Neural cell (in vitro differentiated cells): ENCODE results near the gene SLIT3. TPM values are rescaled to one million over a fixed set of nuclear protein-coding genes. Genes with fewer than 3 reads are reported as not detected.

Experiments
- H2AFZ ChIP-seq: fragments of 200-600, 300-800 bp; sonication (generic), shearing (Covaris generic); 2 replicates; pipeline ENCODE4 v1.6.0; 2014; ENCODE audit warnings: low read depth, mild to moderate bottlenecking, antibody characterized with exemption, low read length, moderate library complexity
- H3F3A ChIP-seq: fragments of 200-600 bp; shearing (Covaris generic); 2 replicates; pipeline ENCODE4 v1.6.1; 2016; ENCODE audit warnings: mild to moderate bottlenecking, moderate library complexity, mixed read lengths, antibody characterized with exemption, low read length; ENCODE audit not compliant: insufficient read depth, poor library complexity, severe bottlenecking
- H3K27ac ChIP-seq: fragments of 200-600, 300-800 bp; sonication (generic), shearing (Covaris generic); 2 replicates; pipeline ENCODE4 v1.5.1; 2014; ENCODE audit warnings: mild to moderate bottlenecking, low read length, moderate library complexity
- H3K27me3 ChIP-seq: fragments of 300-800, 200-600 bp; sonication (generic), shearing (Covaris generic); 2 replicates; pipeline ENCODE4 v1.6.0; 2014; ENCODE audit warnings: mild to moderate bottlenecking, low read depth, low read length, moderate library complexity; ENCODE audit not compliant: insufficient read depth
- H3K36me3 ChIP-seq: fragments of 300-800, 200-600 bp; sonication (generic), shearing (Covaris generic); 2 replicates; pipeline ENCODE4 v1.5.1; 2014; ENCODE audit warnings: mild to moderate bottlenecking, antibody characterized with exemption, low read length, moderate library complexity; ENCODE audit not compliant: insufficient read depth
- H3K4me2 ChIP-seq: fragments of 300-800, 200-600 bp; sonication (generic), shearing (Covaris generic); 2 replicates; pipeline ENCODE4 v1.6.0; 2014; ENCODE audit warnings: mild to moderate bottlenecking, low read length
- H3K4me3 ChIP-seq: fragments of 300-800, 200-600 bp; sonication (generic), shearing (Covaris generic); 2 replicates; pipeline ENCODE4 v1.5.1; 2014; ENCODE audit warnings: mild to moderate bottlenecking, low read length, moderate library complexity
- H3K79me2 ChIP-seq: fragments of 200-600 bp; shearing (Covaris generic); replicated peaks from 2 replicates; pipeline ENCODE4 v1.6.0; 2014; ENCODE audit warnings: mild to moderate bottlenecking, low read length, moderate library complexity; ENCODE audit not compliant: insufficient read depth
- H3K9ac ChIP-seq: fragments of 300-800, 200-600 bp; sonication (generic), shearing (Covaris generic); 2 replicates; pipeline ENCODE4 v1.6.1; 2016; ENCODE audit warnings: mild to moderate bottlenecking, low read length, mixed read lengths
- H3K9me2 ChIP-seq: fragments of 200-600 bp; shearing (Covaris generic); 2 replicates; pipeline ENCODE4 v1.6.1; 2016; ENCODE audit warnings: mild to moderate bottlenecking, low read length, mixed read lengths; ENCODE audit not compliant: insufficient read depth
- H3K9me3 ChIP-seq: fragments of 200-600, 300-800 bp; sonication (generic), shearing (Covaris generic); 2 replicates; pipeline ENCODE4 v1.6.1; 2016; ENCODE audit warnings: mild to moderate bottlenecking, mixed run types, low read length, moderate library complexity, mixed read lengths
- H4K20me1 ChIP-seq: fragments of 200-600 bp; shearing (Covaris generic); 2 replicates; pipeline ENCODE4 v1.6.1; 2016; ENCODE audit warnings: mild to moderate bottlenecking, mixed run types; ENCODE audit not compliant: insufficient read depth
- EP300 ChIP-seq: fragments of 450-650 bp; conservative IDR thresholded peaks from 2 replicates; pipeline ENCODE4 v1.6.1; 2014; ENCODE audit warnings: antibody characterized with exemption, mild to moderate bottlenecking, moderate library complexity; ENCODE audit not compliant: poor library complexity, severe bottlenecking
- EZH2 ChIP-seq: fragments of 200-600, 300-800 bp; shearing (Covaris generic), sonication (generic); IDR thresholded peaks from 2 replicates; pipeline ENCODE4 v1.6.1; 2014; ENCODE audit warnings: antibody characterized with exemption, low read length, borderline replicate concordance, mild to moderate bottlenecking; ENCODE audit not compliant: insufficient read depth, poor library complexity, severe bottlenecking
- MXI1 ChIP-seq: fragments of 450-650 bp; conservative IDR thresholded peaks from 2 replicates; pipeline ENCODE4 v1.6.1; 2014; ENCODE audit warnings: antibody characterized with exemption, mild to moderate bottlenecking; ENCODE audit not compliant: poor library complexity, severe bottlenecking
- POLR2AphosphoS5 ChIP-seq: IDR thresholded peaks from 2 replicates; pipeline ENCODE4 v1.6.1; 2012
- RAD21 ChIP-seq: fragments of 450-650 bp; conservative IDR thresholded peaks from 2 replicates; pipeline ENCODE4 v1.6.1; 2014; ENCODE audit warnings: antibody characterized with exemption, mild to moderate bottlenecking, moderate library complexity
- REST ChIP-seq: IDR thresholded peaks from 2 replicates; pipeline ENCODE4 v1.6.1; 2012; ENCODE audit warnings: borderline replicate concordance
- SMC3 ChIP-seq: fragments of 450-650 bp; conservative IDR thresholded peaks from 2 replicates; pipeline ENCODE4 v1.6.1; 2014; ENCODE audit warnings: antibody characterized with exemption, mild to moderate bottlenecking, moderate library complexity; ENCODE audit not compliant: poor library complexity
- TAF1 ChIP-seq: IDR thresholded peaks from 2 replicates; pipeline ENCODE4 v1.6.1; 2012; ENCODE audit warnings: low read depth
- polyA plus RNA-seq: library from polyadenylated mRNA; depleted of rRNA; stranded (reverse); fragments of >200 nt; gene quantifications from 2 replicates; pipeline ENCODE4 v1.2.3, GENCODE V29; 2014
- TF ChIP-seq, protein P1 (sequence below): fragments of 450-650 bp; IDR thresholded peaks from 2 replicates; pipeline ENCODE4 v1.5.1; 2014; ENCODE audit warnings: antibody characterized with exemption, mild to moderate bottlenecking, moderate library complexity; ENCODE audit not compliant: poor library complexity, severe bottlenecking

Gene SLIT3
- polyA plus RNA-seq, 1 donor from 2014 or later = 1.2 TPM

- Histone ChIP-seq H4K20me1 (no peaks in the 10 kb centered on the region), H3F3A (no peaks in the 10 kb centered on the region), H3K27me3 (no peaks in the 10 kb centered on the region), H3K27ac (no peak overlapping the region), H3K36me3 (no peaks in the 10 kb centered on the region), H3K4me2 (no peak overlapping the region), H2AFZ (no peak overlapping the region), H3K9ac (no peak overlapping the region), H3K9me2 (no peaks in the 10 kb centered on the region), H3K79me2 (no peaks in the 10 kb centered on the region), H3K4me3 (no peak overlapping the region), H3K9me3 (no peaks in the 10 kb centered on the region)
- TF ChIP-seq RAD21 (no peak), POLR2AphosphoS5 (no peak), EP300 (no peak), EZH2 (no peak), MXI1 (no peak), REST (no peak), TAF1 (no peak)
- TF ChIP-seq, protein P1, sequence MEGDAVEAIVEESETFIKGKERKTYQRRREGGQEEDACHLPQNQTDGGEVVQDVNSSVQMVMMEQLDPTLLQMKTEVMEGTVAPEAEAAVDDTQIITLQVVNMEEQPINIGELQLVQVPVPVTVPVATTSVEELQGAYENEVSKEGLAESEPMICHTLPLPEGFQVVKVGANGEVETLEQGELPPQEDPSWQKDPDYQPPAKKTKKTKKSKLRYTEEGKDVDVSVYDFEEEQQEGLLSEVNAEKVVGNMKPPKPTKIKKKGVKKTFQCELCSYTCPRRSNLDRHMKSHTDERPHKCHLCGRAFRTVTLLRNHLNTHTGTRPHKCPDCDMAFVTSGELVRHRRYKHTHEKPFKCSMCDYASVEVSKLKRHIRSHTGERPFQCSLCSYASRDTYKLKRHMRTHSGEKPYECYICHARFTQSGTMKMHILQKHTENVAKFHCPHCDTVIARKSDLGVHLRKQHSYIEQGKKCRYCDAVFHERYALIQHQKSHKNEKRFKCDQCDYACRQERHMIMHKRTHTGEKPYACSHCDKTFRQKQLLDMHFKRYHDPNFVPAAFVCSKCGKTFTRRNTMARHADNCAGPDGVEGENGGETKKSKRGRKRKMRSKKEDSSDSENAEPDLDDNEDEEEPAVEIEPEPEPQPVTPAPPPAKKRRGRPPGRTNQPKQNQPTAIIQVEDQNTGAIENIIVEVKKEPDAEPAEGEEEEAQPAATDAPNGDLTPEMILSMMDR = no peak
These were observed 27.5 kb upstream of the SLIT3 start for GRCh38 chr5:169328401-169328800.

DNA sequence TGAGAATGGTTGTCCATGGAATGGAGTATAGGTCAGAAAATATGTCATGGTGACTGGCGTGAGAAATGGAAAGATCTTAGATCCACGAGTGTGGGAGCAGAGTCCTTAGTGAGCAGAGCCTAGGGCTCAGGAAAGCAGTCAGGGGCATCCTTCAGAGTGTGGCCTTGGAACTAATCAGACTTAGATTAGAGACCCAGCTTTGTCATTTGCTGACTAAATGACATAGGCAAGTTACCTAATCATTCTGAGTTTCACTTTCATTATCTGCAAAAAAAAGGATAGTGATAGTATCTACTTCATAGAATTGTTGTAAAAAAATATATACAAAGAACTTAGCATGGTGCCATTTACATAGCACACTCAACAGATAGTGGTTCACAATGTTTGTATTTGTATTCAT, 24.3 kb upstream of the SLIT3 start:
- no peak overlapping the region for H3K9ac ChIP-seq
- no peaks in the 10 kb centered on the region for H3K9me3 ChIP-seq
- no peaks in the 10 kb centered on the region for H3F3A ChIP-seq
- no peak overlapping the region for H2AFZ ChIP-seq
- H3K9me2 ChIP-seq = no peaks in the 10 kb centered on the region
- no peaks in the 10 kb centered on the region for H3K79me2 ChIP-seq
- no peak overlapping the region for H3K4me3 ChIP-seq
- no peak overlapping the region for H3K27ac ChIP-seq
- H3K36me3 ChIP-seq = no peaks in the 10 kb centered on the region
- no peaks in the 10 kb centered on the region for H4K20me1 ChIP-seq
- H3K4me2 ChIP-seq = no peak overlapping the region
- TF ChIP-seq EZH2 = no peak
- no peak for TF ChIP-seq REST
- TF ChIP-seq TAF1 = no peak
- no peak for TF ChIP-seq MXI1
- TF ChIP-seq EP300 = no peak
- TF ChIP-seq SMC3 = no peak
- no peak for TF ChIP-seq POLR2AphosphoS5
- no peak for TF ChIP-seq RAD21
- TF ChIP-seq, protein P1 = no peak
- no peaks in the 10 kb centered on the region for H3K27me3 ChIP-seq
